Neural cell (in vitro differentiated cells): ENCODE measurements around the gene ASF1B. TPM values are rescaled to one million over a fixed set of nuclear protein-coding genes. Genes with fewer than 3 reads are reported as not detected.

Experiments
- H2AFZ ChIP-seq: fragments of 200-600, 300-800 bp; sonication (generic), shearing (Covaris generic); 2 replicates; pipeline ENCODE4 v1.6.0; 2014; ENCODE audit warnings: low read depth, mild to moderate bottlenecking, antibody characterized with exemption, low read length, moderate library complexity
- H3F3A ChIP-seq: fragments of 200-600 bp; shearing (Covaris generic); 2 replicates; pipeline ENCODE4 v1.6.1; 2016; ENCODE audit warnings: mild to moderate bottlenecking, moderate library complexity, mixed read lengths, antibody characterized with exemption, low read length; ENCODE audit not compliant: insufficient read depth, poor library complexity, severe bottlenecking
- H3K27ac ChIP-seq: fragments of 200-600, 300-800 bp; sonication (generic), shearing (Covaris generic); 2 replicates; pipeline ENCODE4 v1.5.1; 2014; ENCODE audit warnings: mild to moderate bottlenecking, low read length, moderate library complexity
- H3K27me3 ChIP-seq: fragments of 300-800, 200-600 bp; sonication (generic), shearing (Covaris generic); 2 replicates; pipeline ENCODE4 v1.6.0; 2014; ENCODE audit warnings: mild to moderate bottlenecking, low read depth, low read length, moderate library complexity; ENCODE audit not compliant: insufficient read depth
- H3K36me3 ChIP-seq: fragments of 300-800, 200-600 bp; sonication (generic), shearing (Covaris generic); 2 replicates; pipeline ENCODE4 v1.5.1; 2014; ENCODE audit warnings: mild to moderate bottlenecking, antibody characterized with exemption, low read length, moderate library complexity; ENCODE audit not compliant: insufficient read depth
- H3K4me2 ChIP-seq: fragments of 300-800, 200-600 bp; sonication (generic), shearing (Covaris generic); 2 replicates; pipeline ENCODE4 v1.6.0; 2014; ENCODE audit warnings: mild to moderate bottlenecking, low read length
- H3K4me3 ChIP-seq: fragments of 300-800, 200-600 bp; sonication (generic), shearing (Covaris generic); 2 replicates; pipeline ENCODE4 v1.5.1; 2014; ENCODE audit warnings: mild to moderate bottlenecking, low read length, moderate library complexity
- H3K79me2 ChIP-seq: fragments of 200-600 bp; shearing (Covaris generic); replicated peaks from 2 replicates; pipeline ENCODE4 v1.6.0; 2014; ENCODE audit warnings: mild to moderate bottlenecking, low read length, moderate library complexity; ENCODE audit not compliant: insufficient read depth
- H3K9ac ChIP-seq: fragments of 300-800, 200-600 bp; sonication (generic), shearing (Covaris generic); 2 replicates; pipeline ENCODE4 v1.6.1; 2016; ENCODE audit warnings: mild to moderate bottlenecking, low read length, mixed read lengths
- H3K9me2 ChIP-seq: fragments of 200-600 bp; shearing (Covaris generic); 2 replicates; pipeline ENCODE4 v1.6.1; 2016; ENCODE audit warnings: mild to moderate bottlenecking, low read length, mixed read lengths; ENCODE audit not compliant: insufficient read depth
- H3K9me3 ChIP-seq: fragments of 200-600, 300-800 bp; sonication (generic), shearing (Covaris generic); 2 replicates; pipeline ENCODE4 v1.6.1; 2016; ENCODE audit warnings: mild to moderate bottlenecking, mixed run types, low read length, moderate library complexity, mixed read lengths
- H4K20me1 ChIP-seq: fragments of 200-600 bp; shearing (Covaris generic); 2 replicates; pipeline ENCODE4 v1.6.1; 2016; ENCODE audit warnings: mild to moderate bottlenecking, mixed run types; ENCODE audit not compliant: insufficient read depth
- EP300 ChIP-seq: fragments of 450-650 bp; conservative IDR thresholded peaks from 2 replicates; pipeline ENCODE4 v1.6.1; 2014; ENCODE audit warnings: antibody characterized with exemption, mild to moderate bottlenecking, moderate library complexity; ENCODE audit not compliant: poor library complexity, severe bottlenecking
- EZH2 ChIP-seq: fragments of 200-600, 300-800 bp; shearing (Covaris generic), sonication (generic); IDR thresholded peaks from 2 replicates; pipeline ENCODE4 v1.6.1; 2014; ENCODE audit warnings: antibody characterized with exemption, low read length, borderline replicate concordance, mild to moderate bottlenecking; ENCODE audit not compliant: insufficient read depth, poor library complexity, severe bottlenecking
- MXI1 ChIP-seq: fragments of 450-650 bp; conservative IDR thresholded peaks from 2 replicates; pipeline ENCODE4 v1.6.1; 2014; ENCODE audit warnings: antibody characterized with exemption, mild to moderate bottlenecking; ENCODE audit not compliant: poor library complexity, severe bottlenecking
- POLR2AphosphoS5 ChIP-seq: IDR thresholded peaks from 2 replicates; pipeline ENCODE4 v1.6.1; 2012
- RAD21 ChIP-seq: fragments of 450-650 bp; conservative IDR thresholded peaks from 2 replicates; pipeline ENCODE4 v1.6.1; 2014; ENCODE audit warnings: antibody characterized with exemption, mild to moderate bottlenecking, moderate library complexity
- SMC3 ChIP-seq: fragments of 450-650 bp; conservative IDR thresholded peaks from 2 replicates; pipeline ENCODE4 v1.6.1; 2014; ENCODE audit warnings: antibody characterized with exemption, mild to moderate bottlenecking, moderate library complexity; ENCODE audit not compliant: poor library complexity
- TAF1 ChIP-seq: IDR thresholded peaks from 2 replicates; pipeline ENCODE4 v1.6.1; 2012; ENCODE audit warnings: low read depth
- polyA plus RNA-seq: library from polyadenylated mRNA; depleted of rRNA; stranded (reverse); fragments of >200 nt; gene quantifications from 2 replicates; pipeline ENCODE4 v1.2.3, GENCODE V29; 2014
- TF ChIP-seq, protein P1 (sequence below): fragments of 450-650 bp; IDR thresholded peaks from 2 replicates; pipeline ENCODE4 v1.5.1; 2014; ENCODE audit warnings: antibody characterized with exemption, mild to moderate bottlenecking, moderate library complexity; ENCODE audit not compliant: poor library complexity, severe bottlenecking
- TF ChIP-seq, protein P2 (sequence below): IDR thresholded peaks from 2 replicates; pipeline ENCODE4 v1.6.1; 2012; ENCODE audit warnings: borderline replicate concordance

Gene ASF1B
- polyA plus RNA-seq, 1 donor from 2014 or later = 0.32 TPM

DNA sequence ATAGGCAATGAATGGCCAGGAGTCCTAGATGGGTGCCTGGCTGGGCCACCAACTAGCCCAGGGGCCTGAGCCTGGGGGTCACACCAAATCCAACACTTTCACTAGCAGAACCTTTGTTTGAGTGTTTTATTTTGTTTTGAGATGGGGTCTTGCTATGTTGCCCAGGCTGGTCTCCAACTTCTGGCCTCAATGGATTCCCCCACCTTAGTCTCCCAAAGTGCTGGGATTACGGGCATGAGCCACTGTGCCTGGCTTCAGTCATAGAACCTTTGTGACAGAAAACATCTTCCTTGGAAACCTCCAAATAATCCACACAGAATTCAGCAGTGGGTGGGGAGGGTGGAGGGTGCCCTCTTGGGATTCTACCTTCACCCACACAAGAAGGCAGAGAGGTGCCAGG, 24.9 kb downstream of the ASF1B start:
- no peak overlapping the region for H2AFZ ChIP-seq
- H3K9me3 ChIP-seq = no peaks in the 10 kb centered on the region
- H3K27ac ChIP-seq = no peak overlapping the region
- H3K9ac ChIP-seq = no peak overlapping the region
- H3K36me3 ChIP-seq = no peaks in the 10 kb centered on the region
- H4K20me1 ChIP-seq = no peaks in the 10 kb centered on the region
- no peaks in the 10 kb centered on the region for H3F3A ChIP-seq
- TF ChIP-seq POLR2AphosphoS5 (no peak), TAF1 (no peak), EZH2 (no peak), RAD21 (no peak), EP300 (no peak), MXI1 (no peak), SMC3 (no peak)
- TF ChIP-seq, protein P1, sequence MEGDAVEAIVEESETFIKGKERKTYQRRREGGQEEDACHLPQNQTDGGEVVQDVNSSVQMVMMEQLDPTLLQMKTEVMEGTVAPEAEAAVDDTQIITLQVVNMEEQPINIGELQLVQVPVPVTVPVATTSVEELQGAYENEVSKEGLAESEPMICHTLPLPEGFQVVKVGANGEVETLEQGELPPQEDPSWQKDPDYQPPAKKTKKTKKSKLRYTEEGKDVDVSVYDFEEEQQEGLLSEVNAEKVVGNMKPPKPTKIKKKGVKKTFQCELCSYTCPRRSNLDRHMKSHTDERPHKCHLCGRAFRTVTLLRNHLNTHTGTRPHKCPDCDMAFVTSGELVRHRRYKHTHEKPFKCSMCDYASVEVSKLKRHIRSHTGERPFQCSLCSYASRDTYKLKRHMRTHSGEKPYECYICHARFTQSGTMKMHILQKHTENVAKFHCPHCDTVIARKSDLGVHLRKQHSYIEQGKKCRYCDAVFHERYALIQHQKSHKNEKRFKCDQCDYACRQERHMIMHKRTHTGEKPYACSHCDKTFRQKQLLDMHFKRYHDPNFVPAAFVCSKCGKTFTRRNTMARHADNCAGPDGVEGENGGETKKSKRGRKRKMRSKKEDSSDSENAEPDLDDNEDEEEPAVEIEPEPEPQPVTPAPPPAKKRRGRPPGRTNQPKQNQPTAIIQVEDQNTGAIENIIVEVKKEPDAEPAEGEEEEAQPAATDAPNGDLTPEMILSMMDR = no peak
- TF ChIP-seq, protein P2, sequence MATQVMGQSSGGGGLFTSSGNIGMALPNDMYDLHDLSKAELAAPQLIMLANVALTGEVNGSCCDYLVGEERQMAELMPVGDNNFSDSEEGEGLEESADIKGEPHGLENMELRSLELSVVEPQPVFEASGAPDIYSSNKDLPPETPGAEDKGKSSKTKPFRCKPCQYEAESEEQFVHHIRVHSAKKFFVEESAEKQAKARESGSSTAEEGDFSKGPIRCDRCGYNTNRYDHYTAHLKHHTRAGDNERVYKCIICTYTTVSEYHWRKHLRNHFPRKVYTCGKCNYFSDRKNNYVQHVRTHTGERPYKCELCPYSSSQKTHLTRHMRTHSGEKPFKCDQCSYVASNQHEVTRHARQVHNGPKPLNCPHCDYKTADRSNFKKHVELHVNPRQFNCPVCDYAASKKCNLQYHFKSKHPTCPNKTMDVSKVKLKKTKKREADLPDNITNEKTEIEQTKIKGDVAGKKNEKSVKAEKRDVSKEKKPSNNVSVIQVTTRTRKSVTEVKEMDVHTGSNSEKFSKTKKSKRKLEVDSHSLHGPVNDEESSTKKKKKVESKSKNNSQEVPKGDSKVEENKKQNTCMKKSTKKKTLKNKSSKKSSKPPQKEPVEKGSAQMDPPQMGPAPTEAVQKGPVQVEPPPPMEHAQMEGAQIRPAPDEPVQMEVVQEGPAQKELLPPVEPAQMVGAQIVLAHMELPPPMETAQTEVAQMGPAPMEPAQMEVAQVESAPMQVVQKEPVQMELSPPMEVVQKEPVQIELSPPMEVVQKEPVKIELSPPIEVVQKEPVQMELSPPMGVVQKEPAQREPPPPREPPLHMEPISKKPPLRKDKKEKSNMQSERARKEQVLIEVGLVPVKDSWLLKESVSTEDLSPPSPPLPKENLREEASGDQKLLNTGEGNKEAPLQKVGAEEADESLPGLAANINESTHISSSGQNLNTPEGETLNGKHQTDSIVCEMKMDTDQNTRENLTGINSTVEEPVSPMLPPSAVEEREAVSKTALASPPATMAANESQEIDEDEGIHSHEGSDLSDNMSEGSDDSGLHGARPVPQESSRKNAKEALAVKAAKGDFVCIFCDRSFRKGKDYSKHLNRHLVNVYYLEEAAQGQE = no peak
- H3K4me2 ChIP-seq = no peak overlapping the region
- H3K27me3 ChIP-seq = no peaks in the 10 kb centered on the region
- no peak overlapping the region for H3K4me3 ChIP-seq
- peaks cover 22% of the 10 kb centered on the region for H3K79me2 ChIP-seq
- H3K9me2 ChIP-seq = no peaks in the 10 kb centered on the region

DNA sequence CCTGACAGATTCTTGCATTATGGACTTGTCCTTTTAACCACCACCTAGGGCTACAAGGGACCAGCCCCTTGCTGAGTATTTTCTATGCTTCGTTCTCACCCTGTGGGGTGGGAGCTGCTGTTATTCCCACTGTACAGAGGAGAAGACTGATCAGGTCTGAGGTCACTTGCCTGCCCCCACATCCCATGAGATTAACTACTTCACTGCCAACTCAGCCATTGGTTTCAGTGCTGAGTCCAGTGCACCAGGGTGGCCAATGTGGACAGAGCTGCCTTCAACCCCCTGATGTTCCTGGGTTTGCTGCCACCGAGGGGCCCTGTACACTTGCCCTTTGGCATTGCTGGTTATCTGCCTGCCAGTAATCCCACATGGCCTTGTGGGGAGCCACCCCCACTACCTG, 25.7 kb downstream of the ASF1B start:
- Histone ChIP-seq H4K20me1 (no peaks in the 10 kb centered on the region), H3K9me2 (no peaks in the 10 kb centered on the region), H3K4me3 (no peak overlapping the region), H3K36me3 (no peaks in the 10 kb centered on the region), H2AFZ (no peak overlapping the region), H3K9me3 (no peaks in the 10 kb centered on the region), H3F3A (no peaks in the 10 kb centered on the region), H3K27ac (no peak overlapping the region), H3K27me3 (no peaks in the 10 kb centered on the region), H3K4me2 (no peak overlapping the region), H3K79me2 (peaks cover 14% of the 10 kb centered on the region), H3K9ac (no peak overlapping the region)
- TF ChIP-seq POLR2AphosphoS5 (no peak), RAD21 (no peak), TAF1 (no peak), MXI1 (no peak), EP300 (no peak), EZH2 (no peak), SMC3 (no peak)
- TF ChIP-seq, protein P1 = no peak
- TF ChIP-seq, protein P2 = no peak
